Spleen (tissue), 11 donors: ENCODE results near the gene NT5DC3. TPM values are rescaled to one million over a fixed set of nuclear protein-coding genes. Genes with fewer than 3 reads are reported as not detected.

Experiments used
- DNase-seq: peaks from one replicate; pipeline ENCODE4 v3.0.0-alpha.2; 2020
- H3K27ac ChIP-seq, 8 donors: fragments of 200-600 bp; sonication (generic) in 7 of 8; 1 replicate in 4 of 8; 2 replicates in 4 of 8; pipeline versions ENCODE4 v1.5.0 to v1.8.0; 2016 to 2021; ENCODE audit warnings: inconsistent platforms in 4 of 8, mild to moderate bottlenecking in 4 of 8, moderate library complexity in 1 of 8
- H3K27me3 ChIP-seq, 7 donors: fragments of 200-600 bp; sonication (generic) in 6 of 7; replicated peaks in 1 of 7; 1 replicate in 4 of 7; 2 replicates in 3 of 7; pipeline versions ENCODE4 v1.5.0 to v1.8.0; 2016 to 2021; ENCODE audit warnings: inconsistent platforms in 3 of 7, mild to moderate bottlenecking in 1 of 7
- H3K36me3 ChIP-seq, 6 donors: fragments of 200-600 bp; sonication (generic) in 5 of 6; 1 replicate in 4 of 6; 2 replicates in 2 of 6; pipeline versions ENCODE4 v1.5.0 to v1.8.0; 2016 to 2021; ENCODE audit warnings: inconsistent platforms in 2 of 6
- H3K4me1 ChIP-seq, 6 donors: fragments of 200-600 bp; sonication (generic) in 5 of 6; 1 replicate in 3 of 6; 2 replicates in 3 of 6; pipeline versions ENCODE4 v1.5.0 to v1.8.0; 2016 to 2021; ENCODE audit warnings: inconsistent platforms in 3 of 6
- H3K4me3 ChIP-seq, 8 donors: fragments of 200-600 bp; sonication (generic) in 7 of 8; 1 replicate in 4 of 8; 2 replicates in 4 of 8; pipeline versions ENCODE4 v1.5.0 to v1.8.0; 2016 to 2021; ENCODE audit warnings: inconsistent platforms in 4 of 8, mild to moderate bottlenecking in 4 of 8, moderate library complexity in 2 of 8
- H3K9me3 ChIP-seq, 8 donors: fragments of 200-600 bp; sonication (generic) in 7 of 8; 1 replicate in 4 of 8; 2 replicates in 4 of 8; pipeline versions ENCODE4 v1.5.0 to v1.8.0; 2016 to 2021; ENCODE audit warnings: inconsistent platforms in 4 of 8
- POLR2A ChIP-seq, 3 donors: fragments of 450-650 bp; IDR thresholded peaks; one replicate each; pipeline ENCODE4 v1.5.1; 2017; ENCODE audit warnings: antibody characterized with exemption in 3 of 3, mild to moderate bottlenecking in 1 of 3
- POLR2AphosphoS5 ChIP-seq, 3 donors: sonication (generic); formaldehyde crosslinking; IDR thresholded peaks; one replicate each; pipeline ENCODE4 v1.5.1; 2017; ENCODE audit warnings: antibody characterized with exemption in 3 of 3
- WGBS, 5 donors: extraction: QIAGEN DNeasy Blood & Tissue Kit in 3 of 5; methylation state at CpG; one replicate each; pipeline versions ENCODE4 v1.1.5 to v1.1.7; 2013 to 2018; 5-methylcytosine and 5-hydroxymethylcytosine counted together
- intact Hi-C: fragments of 100-400 bp; cut with DNase I; formaldehyde crosslinking; loops from one replicate; pipeline ENCODE4 v1.15.0; 2023; ENCODE audit warnings: low total_unique reads
- polyA plus RNA-seq, 3 donors: library from polyadenylated mRNA; stranded (reverse); fragments of 200-250 nt; gene quantifications; one replicate each; pipeline ENCODE4 v1.2.1, GENCODE V29; 2013
- total RNA-seq, 7 donors: library from RNA; depleted of rRNA in 3 of 7; stranded (reverse); fragments of >200 nt in 3 of 7; fragmentation: NEBNext Ultra II Directional in 4 of 7; extraction: Animal tissue kit (Norgen Biotek cat#: 25700) in 4 of 7; gene quantifications; one replicate each; pipeline versions ENCODE4 v1.1.0 to v1.2.1, GENCODE V29; 2016 to 2021
- TF ChIP-seq, protein P1 (sequence below), 11 experiments: fragments of 200-600 bp in 7 of 11; fragments of 450-650 bp in 4 of 11; sonication (generic) in 4 of 11; IDR thresholded peaks in 8 of 11; conservative IDR thresholded peaks in 3 of 11; 1 replicate in 7 of 11; 2 replicates in 4 of 11; pipeline versions ENCODE4 v1.4.0 to v1.8.0; 2016 to 2021; ENCODE audit warnings: antibody characterized with exemption in 11 of 11, inconsistent platforms in 4 of 11, mild to moderate bottlenecking in 1 of 11
- donor health status: healthy with polysubstance abuse.
- donor health status: DM: no; HTN: no; CAD: no; lungs with moderate emphysema.
- donor health status: DM: no; HTN: no; CAD: no.
- donor health status: Bipolar disorder and iron deficiency.
- donor health status: healthy.
- donor health status: DM: no; HTN: no; CAD: no.
- donor health status: DM: yes; HTN: yes; CAD: no.

NT5DC3 gene
- total and polyA plus RNA-seq, 10 donors = 0.56 to 8.0 (median 3.1) TPM

DNA sequence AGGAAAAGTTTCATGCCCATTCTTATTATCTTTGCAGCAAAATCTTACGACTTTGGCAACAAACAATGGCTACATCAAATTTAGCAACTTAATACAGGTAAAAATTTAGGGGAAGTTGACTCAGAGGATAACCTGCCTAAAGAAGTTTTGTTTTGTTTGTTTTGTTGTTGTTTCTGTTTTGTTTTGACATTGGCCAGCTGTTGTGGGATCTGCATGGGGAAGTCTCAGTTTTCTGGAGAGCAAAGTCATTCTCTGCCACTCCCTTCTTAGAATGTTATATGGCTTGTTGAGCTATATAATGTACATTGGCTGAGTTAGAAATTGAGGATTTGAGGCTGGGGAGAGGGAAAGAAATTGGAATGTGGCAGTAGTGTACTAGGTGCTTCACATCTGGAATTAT, 109.5 kb downstream of the NT5DC3 start:
- intact Hi-C loops = no loop called here
- H3K4me3 ChIP-seq = no peak overlapping the region
- whole genome bisulfite sequencing, 5 donors = 86 to 94% (median 89%) methylated on average over 1 of the region's 1 CpG

DNA sequence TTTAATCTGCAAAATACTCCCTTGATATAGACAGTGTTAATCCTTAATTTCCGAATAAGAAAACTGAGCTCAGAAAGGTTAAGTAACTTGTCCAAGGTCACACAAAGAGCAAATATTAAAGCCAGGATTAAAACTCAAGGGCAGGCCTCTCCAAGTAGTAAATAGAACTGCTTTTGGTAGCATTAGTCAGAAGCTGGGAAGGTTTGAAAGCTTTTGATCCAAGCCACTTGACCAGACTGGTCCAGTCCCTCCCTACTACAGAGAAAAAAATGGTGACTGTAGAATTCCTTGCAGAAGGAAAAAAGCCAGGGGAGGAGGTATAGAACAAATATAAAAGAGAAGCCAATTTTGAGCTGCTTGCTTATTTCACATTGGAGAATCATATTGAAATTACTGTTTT, 111.5 kb downstream of the NT5DC3 start:
- H3K4me1 ChIP-seq = no peaks in the 10 kb centered on the region
- TF ChIP-seq, protein P1, sequence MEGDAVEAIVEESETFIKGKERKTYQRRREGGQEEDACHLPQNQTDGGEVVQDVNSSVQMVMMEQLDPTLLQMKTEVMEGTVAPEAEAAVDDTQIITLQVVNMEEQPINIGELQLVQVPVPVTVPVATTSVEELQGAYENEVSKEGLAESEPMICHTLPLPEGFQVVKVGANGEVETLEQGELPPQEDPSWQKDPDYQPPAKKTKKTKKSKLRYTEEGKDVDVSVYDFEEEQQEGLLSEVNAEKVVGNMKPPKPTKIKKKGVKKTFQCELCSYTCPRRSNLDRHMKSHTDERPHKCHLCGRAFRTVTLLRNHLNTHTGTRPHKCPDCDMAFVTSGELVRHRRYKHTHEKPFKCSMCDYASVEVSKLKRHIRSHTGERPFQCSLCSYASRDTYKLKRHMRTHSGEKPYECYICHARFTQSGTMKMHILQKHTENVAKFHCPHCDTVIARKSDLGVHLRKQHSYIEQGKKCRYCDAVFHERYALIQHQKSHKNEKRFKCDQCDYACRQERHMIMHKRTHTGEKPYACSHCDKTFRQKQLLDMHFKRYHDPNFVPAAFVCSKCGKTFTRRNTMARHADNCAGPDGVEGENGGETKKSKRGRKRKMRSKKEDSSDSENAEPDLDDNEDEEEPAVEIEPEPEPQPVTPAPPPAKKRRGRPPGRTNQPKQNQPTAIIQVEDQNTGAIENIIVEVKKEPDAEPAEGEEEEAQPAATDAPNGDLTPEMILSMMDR (IDR thresholded peaks at IDR 0.05 in 8 of 11, conservative IDR thresholded peaks at IDR 0.05 in 3 of 11) = no peak
- TF ChIP-seq POLR2AphosphoS5 (IDR thresholded peaks at IDR 0.05) (no peak), POLR2A (IDR thresholded peaks at IDR 0.05) (no peak)
- intact Hi-C loops = no loop called here
- H3K4me3 ChIP-seq = no peak overlapping the region
- peaks cover 0 to 75% (median 14%) of the 10 kb centered on the region in 6 donors for H3K36me3 ChIP-seq
- peaks cover 0 to under 1% (median 0%) of the 10 kb centered on the region in 7 donors for H3K27me3 ChIP-seq
- DNase-seq = no peak
- H3K27ac ChIP-seq = no peak overlapping the region
- 71 to 91% (median 82%) methylated on average over 1 of the region's 1 CpG for WGBS, 5 donors
- H3K9me3 ChIP-seq = peaks cover 0 to 15% (median 10%) of the 10 kb centered on the region in 8 donors

More for the DNA sequence above, 109.5 kb downstream of the NT5DC3 start:
- Histone ChIP-seq H3K27me3 (peaks cover 0 to 3% (median 0%) of the 10 kb centered on the region in 7 donors), H3K27ac (no peak overlapping the region), H3K9me3 (peaks cover 0 to 15% (median 10%) of the 10 kb centered on the region in 8 donors), H3K36me3 (peaks cover 0 to 83% (median 14%) of the 10 kb centered on the region in 6 donors), H3K4me1 (no peaks in the 10 kb centered on the region)
- DNase-seq = no peak
- no peak for TF ChIP-seq POLR2A (IDR thresholded peaks at IDR 0.05)
- TF ChIP-seq, protein P1 (IDR thresholded peaks at IDR 0.05 in 8 of 11, conservative IDR thresholded peaks at IDR 0.05 in 3 of 11) = no peak
- no peak for TF ChIP-seq POLR2AphosphoS5 (IDR thresholded peaks at IDR 0.05)

DNA sequence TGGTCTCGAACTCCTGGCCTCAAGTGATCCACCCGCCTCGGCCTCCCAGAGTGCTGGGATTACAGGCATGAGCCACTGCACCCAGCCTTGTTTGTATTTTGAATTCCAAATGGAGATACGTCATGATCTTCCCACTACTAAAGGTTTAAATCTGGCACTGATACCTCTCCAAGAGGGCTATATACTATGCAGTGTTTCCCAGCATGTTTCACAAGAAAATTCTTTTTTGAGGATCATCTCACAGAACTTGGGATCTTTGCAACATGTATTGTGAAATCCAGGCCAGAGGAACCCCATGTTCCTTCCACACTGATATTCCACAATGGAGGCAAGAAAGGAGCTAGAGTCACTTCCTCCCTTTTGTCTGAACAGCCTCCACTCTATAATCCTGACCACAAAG, 112.7 kb downstream of the NT5DC3 start:
- Histone ChIP-seq H3K27me3 (no peaks in the 10 kb centered on the region), H3K4me1 (no peaks in the 10 kb centered on the region), H3K4me3 (no peak overlapping the region), H3K27ac (no peak overlapping the region), H3K36me3 (peaks cover 0 to 69% (median 14%) of the 10 kb centered on the region in 6 donors), H3K9me3 (peaks cover 0 to 15% (median 10%) of the 10 kb centered on the region in 8 donors)
- intact Hi-C loops = no loop called here
- no peak for TF ChIP-seq POLR2AphosphoS5 (IDR thresholded peaks at IDR 0.05)
- no peak for TF ChIP-seq POLR2A (IDR thresholded peaks at IDR 0.05)
- no peak for DNase-seq
- 77 to 93% (median 86%) methylated on average over 4 of the region's 4 CpGs for WGBS, 5 donors

DNA sequence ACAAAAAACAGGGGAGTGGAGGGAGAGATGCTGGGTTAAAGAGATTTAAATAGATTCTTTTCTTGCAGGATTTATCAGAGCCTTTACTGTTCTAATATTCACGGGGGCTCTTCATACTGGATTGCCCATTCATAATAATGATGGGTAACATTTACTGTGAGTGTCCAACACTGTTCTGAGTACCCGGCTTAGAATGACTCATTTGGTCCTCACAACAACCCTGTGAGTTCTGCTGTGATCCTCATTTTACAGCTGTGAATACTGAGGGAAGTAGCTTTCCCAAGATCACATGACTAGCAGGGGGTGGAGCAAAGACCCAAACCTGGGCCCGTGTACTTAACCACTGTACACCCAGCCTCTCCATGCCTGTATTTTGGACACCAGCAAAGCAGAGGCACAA, 113.4 kb downstream of the NT5DC3 start:
- no peak overlapping the region for H3K27ac ChIP-seq
- H3K9me3 ChIP-seq = peaks cover 0 to 15% (median 10%) of the 10 kb centered on the region in 8 donors
- no peak overlapping the region for H3K4me3 ChIP-seq
- H3K4me1 ChIP-seq = no peaks in the 10 kb centered on the region
- 68 to 81% (median 75%) methylated on average over 3 of the region's 3 CpGs for WGBS, 5 donors
- peaks cover 0 to 62% (median 14%) of the 10 kb centered on the region in 6 donors for H3K36me3 ChIP-seq
- no peaks in the 10 kb centered on the region for H3K27me3 ChIP-seq
- intact Hi-C loops = no loop called here
- DNase-seq = no peak
- TF ChIP-seq POLR2AphosphoS5 (IDR thresholded peaks at IDR 0.05) (no peak), POLR2A (IDR thresholded peaks at IDR 0.05) (no peak)
- TF ChIP-seq, protein P1 (IDR thresholded peaks at IDR 0.05 in 8 of 11, conservative IDR thresholded peaks at IDR 0.05 in 3 of 11) = no peak
